T-helper 2 cell treated with Interferon-gamma antibody and Interleukin-4, amounts not matched to agents 100 ng/mL and 5 ng/mL, for 36 hours (primary cell): ENCODE measurements around the gene OR52R1. TPM values are rescaled to one million over a fixed set of nuclear protein-coding genes. Genes with fewer than 3 reads are reported as not detected.

Experiments
- total RNA-seq: library from RNA; stranded (reverse); gene quantifications from 2 replicates; pipeline ENCODE4 v1.2.3, GENCODE V29; 2022

Gene OR52R1
- total RNA-seq, 1 donor from 2014 or later = not detected

Other genes with a start within 250 kb of the OR52R1 start
- gene OR52I2, start 222.6 kb downstream of the OR52R1 start, total RNA-seq = not detected in 2 replicates
- not detected in 2 replicates for gene OR52I1, start 210.3 kb downstream of the OR52R1 start, total RNA-seq
- 10.9 and 12.9 TPM in 2 replicates for gene TRIM68, start 196.1 kb downstream of the OR52R1 start, total RNA-seq
- gene OR51D1, start 166.9 kb downstream of the OR52R1 start, total RNA-seq = not detected in 2 replicates
- not detected in 2 replicates for gene OR51E1, start 160.4 kb downstream of the OR52R1 start, total RNA-seq
- gene OR51E2, start 106.5 kb downstream of the OR52R1 start, total RNA-seq = not detected in 2 replicates
- not detected in 2 replicates for gene MMP26, start 99.6 kb downstream of the OR52R1 start, total RNA-seq
- not detected in 2 replicates for gene OR51F1, start 34.4 kb downstream of the OR52R1 start, total RNA-seq
- not detected in 2 replicates for gene OR51F2, start 16.9 kb upstream of the OR52R1 start, total RNA-seq
- not detected in 2 replicates for gene OR51S1, start 44.8 kb upstream of the OR52R1 start, total RNA-seq
- not detected in 2 replicates for gene OR51T1, start 77.5 kb upstream of the OR52R1 start, total RNA-seq
- gene OR51A7, start 99.4 kb upstream of the OR52R1 start, total RNA-seq = not detected in 2 replicates
- gene OR51G2, start 115.0 kb upstream of the OR52R1 start, total RNA-seq = not detected in 2 replicates
- not detected in 2 replicates for gene OR51G1, start 120.0 kb upstream of the OR52R1 start, total RNA-seq
- gene OR51A4, start 143.2 kb upstream of the OR52R1 start, total RNA-seq = not detected in 2 replicates
- not detected in 2 replicates for gene OR51A2, start 151.3 kb upstream of the OR52R1 start, total RNA-seq
- not detected in 2 replicates for gene OR51L1, start 190.5 kb upstream of the OR52R1 start, total RNA-seq
- gene OR52J3, start 242.1 kb upstream of the OR52R1 start, total RNA-seq = not detected in 2 replicates